ACC112 (cell line): ENCODE measurements around the gene PRKN.

Source experiments
- H2AFZ ChIP-seq: fragments of 200-600 bp; sonication (generic); one replicate; pipeline ENCODE4 v1.6.0; 2017; ENCODE audit warnings: antibody characterized with exemption, low read length; ENCODE audit not compliant: unreplicated experiment
- H3K27ac ChIP-seq: fragments of 200-600 bp; sonication (generic); 2 replicates; pipeline ENCODE4 v1.5.1; 2014; ENCODE audit warnings: low read depth, mild to moderate bottlenecking, antibody characterized with exemption, low read length, moderate library complexity
- H3K27me3 ChIP-seq: fragments of 200-600 bp; sonication (generic); 2 replicates; pipeline ENCODE4 v1.6.1; 2014; ENCODE audit warnings: mild to moderate bottlenecking, antibody characterized with exemption, low read length, moderate library complexity, mixed read lengths; ENCODE audit not compliant: insufficient read depth
- H3K36me3 ChIP-seq: fragments of 200-600 bp; sonication (generic); 2 replicates; pipeline ENCODE4 v1.6.1; 2016; ENCODE audit warnings: mild to moderate bottlenecking, antibody characterized with exemption, low read length, moderate library complexity, mixed read lengths; ENCODE audit not compliant: insufficient read depth
- H3K4me1 ChIP-seq: fragments of 200-600 bp; sonication (generic); one replicate; pipeline ENCODE4 v1.6.1; 2016; ENCODE audit warnings: low read length, mixed read lengths; ENCODE audit not compliant: insufficient read depth, unreplicated experiment, control insufficient read depth
- H3K4me3 ChIP-seq: fragments of 200-600 bp; sonication (generic); 2 replicates; pipeline ENCODE4 v1.5.1; 2014; ENCODE audit warnings: mild to moderate bottlenecking, low read depth, low read length
- H3K79me2 ChIP-seq: fragments of 200-600 bp; sonication (generic); one replicate; pipeline ENCODE4 v1.6.0; 2016; ENCODE audit warnings: low read length; ENCODE audit not compliant: control insufficient read depth, unreplicated experiment, insufficient read depth

The PRKN gene

GRCh38 chr6:161926324-161926723, 801.2 kb downstream of the PRKN start:
- Histone ChIP-seq H3K27me3 (no peaks in the 10 kb centered on the region), H3K27ac (no peak overlapping the region), H2AFZ (no peak overlapping the region), H3K79me2 (no peaks in the 10 kb centered on the region), H3K4me1 (peaks cover 8% of the 10 kb centered on the region), H3K4me3 (no peak overlapping the region), H3K36me3 (no peaks in the 10 kb centered on the region)

GRCh38 chr6:161924516-161925116, 803.0 kb downstream of the PRKN start:
- Histone ChIP-seq H3K27ac (no peak overlapping the region), H3K4me1 (peaks cover 8% of the 10 kb centered on the region), H3K36me3 (no peaks in the 10 kb centered on the region), H3K79me2 (no peaks in the 10 kb centered on the region), H3K4me3 (no peak overlapping the region), H2AFZ (no peak overlapping the region), H3K27me3 (no peaks in the 10 kb centered on the region)

GRCh38 chr6:161922631-161923119, 804.9 kb downstream of the PRKN start:
- Histone ChIP-seq H3K27ac (no peak overlapping the region), H3K36me3 (no peaks in the 10 kb centered on the region), H3K27me3 (no peaks in the 10 kb centered on the region), H3K79me2 (no peaks in the 10 kb centered on the region), H2AFZ (no peak overlapping the region), H3K4me1 (peaks cover 8% of the 10 kb centered on the region), H3K4me3 (no peak overlapping the region)

- no peak overlapping the region for H3K4me3 ChIP-seq
- peaks cover 8% of the 10 kb centered on the region for H3K4me1 ChIP-seq
- no peaks in the 10 kb centered on the region for H3K79me2 ChIP-seq
- no peak overlapping the region for H3K27ac ChIP-seq
- no peaks in the 10 kb centered on the region for H3K27me3 ChIP-seq
- H2AFZ ChIP-seq = no peak overlapping the region
- no peaks in the 10 kb centered on the region for H3K36me3 ChIP-seq
These were observed 805.8 kb downstream of the PRKN start for GRCh38 chr6:161921602-161922395.

- Histone ChIP-seq H3K4me3 (no peak overlapping the region), H3K79me2 (no peaks in the 10 kb centered on the region), H3K27ac (no peak overlapping the region), H2AFZ (no peak overlapping the region), H3K36me3 (no peaks in the 10 kb centered on the region), H3K27me3 (no peaks in the 10 kb centered on the region), H3K4me1 (peaks cover 8% of the 10 kb centered on the region)
These were observed 807.9 kb downstream of the PRKN start for GRCh38 chr6:161919691-161920090.

- Histone ChIP-seq H2AFZ (no peak overlapping the region), H3K27me3 (no peaks in the 10 kb centered on the region), H3K27ac (no peak overlapping the region), H3K79me2 (no peaks in the 10 kb centered on the region), H3K4me3 (no peak overlapping the region), H3K36me3 (no peaks in the 10 kb centered on the region), H3K4me1 (peaks cover 8% of the 10 kb centered on the region)
These were observed 808.8 kb downstream of the PRKN start for GRCh38 chr6:161918628-161919205.

GRCh38 chr6:161918109-161918531, 809.4 kb downstream of the PRKN start:
- no peak overlapping the region for H2AFZ ChIP-seq
- no peaks in the 10 kb centered on the region for H3K27me3 ChIP-seq
- H3K4me3 ChIP-seq = no peak overlapping the region
- peaks cover 8% of the 10 kb centered on the region for H3K4me1 ChIP-seq
- H3K27ac ChIP-seq = no peak overlapping the region
- no peaks in the 10 kb centered on the region for H3K36me3 ChIP-seq
- no peaks in the 10 kb centered on the region for H3K79me2 ChIP-seq

GRCh38 chr6:161917645-161918044, 809.9 kb downstream of the PRKN start:
- no peak overlapping the region for H3K27ac ChIP-seq

GRCh38 chr6:161915456-161915964, 812.1 kb downstream of the PRKN start:
- Histone ChIP-seq H3K36me3 (no peaks in the 10 kb centered on the region), H2AFZ (no peak overlapping the region)

More at GRCh38 chr6:161917645-161918044, 809.9 kb downstream of the PRKN start:
- H3K4me1 ChIP-seq = peaks cover 8% of the 10 kb centered on the region
- H3K4me3 ChIP-seq = no peak overlapping the region
- H3K27me3 ChIP-seq = no peaks in the 10 kb centered on the region
- H3K79me2 ChIP-seq = no peaks in the 10 kb centered on the region
- H3K36me3 ChIP-seq = no peaks in the 10 kb centered on the region
- H2AFZ ChIP-seq = no peak overlapping the region

GRCh38 chr6:161908872-161909271, 818.7 kb downstream of the PRKN start:
- Histone ChIP-seq H3K27ac (no peak overlapping the region), H3K4me1 (no peaks in the 10 kb centered on the region), H3K79me2 (no peaks in the 10 kb centered on the region), H3K4me3 (no peak overlapping the region), H3K36me3 (no peaks in the 10 kb centered on the region), H3K27me3 (no peaks in the 10 kb centered on the region), H2AFZ (no peak overlapping the region)

More at GRCh38 chr6:161915456-161915964, 812.1 kb downstream of the PRKN start:
- H3K4me1 ChIP-seq = no peaks in the 10 kb centered on the region
- no peaks in the 10 kb centered on the region for H3K27me3 ChIP-seq
- H3K79me2 ChIP-seq = no peaks in the 10 kb centered on the region
- no peak overlapping the region for H3K27ac ChIP-seq
- H3K4me3 ChIP-seq = no peak overlapping the region
